Activated T-cell treated with anti-CD3 and anti-CD28 coated beads, Interleukin-2, amount 50 U/mL, for 1 hour (primary cell): Measurements from ENCODE around the gene MYH16.
"Not testable (repeated sequence)": the region's sequence is repeated elsewhere in the genome, so short reads cannot be mapped to it uniquely, and the experiment has no call there.

Experiments
- DNase-seq: peaks from one replicate; pipeline ENCODE4 v3.0.0-alpha.2; 2020

MYH16 gene

DNA sequence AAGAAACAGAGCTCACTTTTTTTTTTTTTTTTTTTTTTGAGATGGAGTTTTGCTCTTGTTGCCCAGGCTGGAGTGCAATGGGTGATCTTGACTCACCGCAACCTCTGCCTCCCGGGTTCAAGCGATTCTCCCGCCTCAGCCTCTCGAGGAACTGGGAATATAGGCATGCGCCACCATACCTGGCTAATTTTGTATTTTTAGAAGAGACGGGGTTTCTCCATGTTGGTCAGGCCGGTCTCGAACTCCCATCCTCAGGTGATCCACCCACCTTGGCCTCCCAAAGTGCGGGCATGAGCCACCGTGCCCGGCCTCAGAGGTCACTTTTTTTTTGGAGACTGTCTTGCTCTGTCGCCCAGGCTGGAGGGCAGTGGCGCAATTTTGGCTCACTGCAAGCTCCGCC is 85.9 kb downstream of the MYH16 start:
- DNase-seq, result not testable (repeated sequence)

DNA sequence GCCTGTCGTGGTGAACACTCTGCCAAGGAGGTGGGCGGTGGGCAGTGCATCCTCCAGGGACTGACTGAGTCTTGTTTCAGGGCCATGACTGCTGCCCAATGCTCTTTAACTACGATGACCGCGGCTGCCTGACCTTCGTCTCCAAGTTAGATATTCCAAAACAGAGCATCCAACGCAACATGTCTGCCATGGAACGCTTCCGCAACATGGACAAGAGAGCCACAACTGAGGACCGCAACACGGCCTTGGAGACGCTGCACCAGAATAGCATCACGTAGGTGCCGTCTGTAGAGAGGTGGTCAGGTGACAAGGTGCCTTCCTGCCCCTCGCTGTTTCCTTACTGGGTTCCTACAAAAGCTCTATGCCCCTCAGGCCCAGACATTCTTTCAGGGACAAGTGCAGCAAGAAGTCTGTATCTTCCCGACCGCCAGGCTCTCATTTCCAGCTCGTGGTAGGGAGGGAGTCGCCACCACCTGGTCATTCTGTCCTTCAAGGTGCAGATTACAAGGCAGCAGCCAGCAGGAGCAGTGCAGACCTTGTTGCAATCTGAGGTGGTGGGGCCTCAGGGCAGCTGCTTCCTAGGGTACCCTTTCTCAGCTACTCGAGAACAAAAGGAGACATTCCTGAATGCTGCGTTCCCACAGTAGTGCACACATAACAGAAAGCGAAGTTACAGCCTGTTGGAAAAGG is 87.0 kb downstream of the MYH16 start:
- no peak for DNase-seq
